Subcutaneous abdominal adipose tissue (tissue), 5 donors: ENCODE measurements around the gene CCDC8.

Source experiments
- H3K27ac ChIP-seq: one replicate; pipeline ENCODE4 v1.7.0; 2013; ENCODE audit warnings: low read depth, mild to moderate bottlenecking, inconsistent platforms, low read length, moderate library complexity
- H3K27me3 ChIP-seq, 5 donors: one replicate each; pipeline ENCODE4 v1.7.0; 2013; ENCODE audit warnings: low read length in 5 of 5, inconsistent platforms in 1 of 5; ENCODE audit not compliant: control insufficient read depth in 5 of 5, insufficient read depth in 4 of 5
- H3K36me3 ChIP-seq, 5 donors: one replicate each; pipeline ENCODE4 v1.7.0; 2013; ENCODE audit warnings: low read length in 5 of 5; ENCODE audit not compliant: control insufficient read depth in 5 of 5, insufficient read depth in 5 of 5
- H3K4me1 ChIP-seq, 5 donors: one replicate each; pipeline ENCODE4 v1.7.0; 2013; ENCODE audit warnings: low read length in 5 of 5, mild to moderate bottlenecking in 3 of 5, moderate library complexity in 1 of 5; ENCODE audit not compliant: control insufficient read depth in 5 of 5, insufficient read depth in 5 of 5
- H3K4me3 ChIP-seq, 5 donors: one replicate each; pipeline ENCODE4 v1.7.0; 2013; ENCODE audit warnings: low read length in 5 of 5, low read depth in 1 of 5
- H3K9ac ChIP-seq, 5 donors: one replicate each; pipeline ENCODE4 v1.7.0; 2013; ENCODE audit warnings: low read length in 5 of 5, mild to moderate bottlenecking in 4 of 5, moderate library complexity in 3 of 5
- H3K9me3 ChIP-seq, 5 donors: one replicate each; pipeline ENCODE4 v1.7.0; 2013; ENCODE audit warnings: low read length in 5 of 5; ENCODE audit not compliant: control insufficient read depth in 5 of 5
- donor health status: healthy.
- donor health status: healthy.
- donor health status: healthy.
- donor health status: healthy.
- donor health status: healthy.

The CCDC8 gene

DNA sequence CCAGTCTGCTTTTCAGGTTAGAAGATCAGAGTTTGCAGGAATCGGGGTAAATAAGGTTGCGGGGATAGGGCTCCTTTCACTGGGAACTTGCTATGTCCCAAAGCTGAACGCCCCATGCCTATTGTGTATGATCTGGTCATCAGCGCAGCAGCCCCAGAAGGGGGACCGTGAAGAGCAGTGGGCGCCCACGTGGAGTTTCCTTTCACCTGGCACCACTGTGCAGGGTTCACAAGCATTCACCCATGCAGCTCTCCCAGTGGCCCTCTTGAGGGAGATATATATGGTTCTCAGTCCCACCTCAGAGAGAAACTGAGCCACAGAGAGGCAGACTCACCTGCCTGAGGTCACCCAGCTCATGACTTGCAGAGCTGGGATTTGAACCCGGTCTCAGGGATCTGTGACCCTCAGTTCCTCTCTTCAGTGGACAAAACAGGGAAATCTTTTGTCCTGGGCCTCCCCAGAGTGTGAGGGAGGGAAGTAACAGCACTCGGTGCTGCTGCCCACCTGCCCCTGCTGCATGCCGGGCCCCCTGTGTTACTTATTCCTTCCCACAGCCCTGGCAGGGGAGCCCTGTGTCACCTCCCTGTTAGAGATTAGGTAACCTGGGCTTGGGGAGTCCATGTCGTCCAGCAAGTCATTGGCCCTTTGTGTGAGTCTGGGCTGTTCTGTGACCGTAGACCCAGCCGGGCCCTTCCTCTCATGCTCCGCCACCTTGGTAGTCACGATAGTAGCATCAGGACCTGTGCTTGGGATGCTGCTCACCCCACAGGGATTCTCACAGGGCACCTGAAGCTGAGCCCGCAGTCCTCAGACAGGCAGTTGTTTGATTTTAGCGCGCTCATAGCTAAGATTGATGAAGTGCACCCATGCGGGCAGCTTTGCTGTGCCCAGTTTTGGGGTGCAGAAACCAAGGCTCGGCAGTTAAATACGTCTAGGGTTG, 38.6 kb downstream of the CCDC8 start:
- H3K27me3 ChIP-seq, result no peaks in the 10 kb centered on the region
- no peak overlapping the region for H3K27ac ChIP-seq
- peaks cover 0 to 35% (median 19%) of the 10 kb centered on the region in 5 donors for H3K36me3 ChIP-seq
- no peak overlapping the region for H3K9ac ChIP-seq
- H3K9me3 ChIP-seq, result no peaks in the 10 kb centered on the region
- H3K4me3 ChIP-seq, result no peak overlapping the region
- peaks cover 2 to 31% (median 28%) of the 10 kb centered on the region in 5 donors for H3K4me1 ChIP-seq

DNA sequence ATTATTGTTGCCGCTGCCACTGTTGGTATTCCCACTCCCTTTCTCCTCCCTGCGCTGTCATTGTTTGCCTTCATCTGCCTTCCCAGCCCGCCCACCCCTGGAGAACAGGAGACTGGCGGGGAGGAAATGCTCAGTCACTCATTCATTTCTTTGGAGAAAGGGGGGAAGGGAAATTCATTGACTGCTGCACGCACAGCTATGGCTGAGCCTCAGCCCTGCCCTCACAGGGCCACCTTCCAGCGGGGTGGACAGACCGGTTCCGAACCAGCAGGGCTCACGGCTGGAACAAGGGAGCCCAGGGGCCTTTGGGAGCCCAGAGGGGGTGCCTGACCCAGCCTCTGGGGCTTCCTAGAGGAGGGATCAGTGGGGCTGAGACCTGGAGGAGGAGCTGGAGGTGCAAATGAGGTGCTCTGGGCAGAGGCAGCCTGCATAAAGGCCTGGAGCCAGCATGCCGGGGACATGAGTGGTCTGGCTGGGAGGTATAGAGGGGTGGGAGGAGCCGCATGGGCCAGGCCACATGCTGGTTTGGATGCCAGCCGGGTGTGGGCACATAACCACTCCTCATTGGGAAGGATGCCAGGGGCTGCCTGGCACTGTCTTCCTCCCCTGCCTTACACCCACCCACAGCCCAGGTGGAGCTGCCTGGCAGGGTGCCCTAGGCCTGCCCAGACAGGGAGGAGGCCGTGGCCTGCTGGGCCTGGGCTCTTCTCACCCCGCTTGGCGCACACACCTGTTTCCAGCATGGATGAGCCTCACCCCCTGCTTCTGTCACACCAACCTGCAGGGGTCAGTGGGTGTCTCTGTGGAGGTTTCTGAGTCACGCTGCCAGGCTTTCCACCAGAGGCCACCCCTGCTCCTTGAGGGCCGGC, 39.6 kb downstream of the CCDC8 start:
- Histone ChIP-seq H3K4me3 (no peak overlapping the region), H3K9ac (no peak overlapping the region), H3K9me3 (no peaks in the 10 kb centered on the region), H3K27me3 (no peaks in the 10 kb centered on the region), H3K36me3 (peaks cover 0 to 38% (median 22%) of the 10 kb centered on the region in 5 donors), H3K27ac (no peak overlapping the region), H3K4me1 (peaks cover 2 to 29% (median 26%) of the 10 kb centered on the region in 5 donors)

- peaks cover 0 to 38% (median 25%) of the 10 kb centered on the region in 5 donors for H3K36me3 ChIP-seq
Measured at GRCh38 chr19:46372901-46373490, 40.4 kb downstream of the CCDC8 start.

GRCh38 chr19:46371371-46371901, 41.9 kb downstream of the CCDC8 start:
- Histone ChIP-seq H3K9ac (no peak overlapping the region), H3K4me3 (no peak overlapping the region), H3K9me3 (no peaks in the 10 kb centered on the region), H3K27ac (no peak overlapping the region), H3K36me3 (peaks cover 0 to 35% (median 25%) of the 10 kb centered on the region in 5 donors), H3K4me1 (peaks cover 4 to 25% (median 13%) of the 10 kb centered on the region in 5 donors), H3K27me3 (no peaks in the 10 kb centered on the region)

More at GRCh38 chr19:46372901-46373490, 40.4 kb downstream of the CCDC8 start:
- Histone ChIP-seq H3K4me3 (no peak overlapping the region), H3K27ac (no peak overlapping the region), H3K9ac (no peak overlapping the region), H3K9me3 (no peaks in the 10 kb centered on the region), H3K4me1 (peaks cover 2 to 28% (median 19%) of the 10 kb centered on the region in 5 donors), H3K27me3 (no peaks in the 10 kb centered on the region)

- Histone ChIP-seq H3K27ac (no peak overlapping the region), H3K9me3 (no peaks in the 10 kb centered on the region), H3K36me3 (peaks cover 0 to 31% (median 18%) of the 10 kb centered on the region in 5 donors), H3K4me1 (peaks cover 4 to 25% (median 13%) of the 10 kb centered on the region in 5 donors), H3K9ac (no peak overlapping the region), H3K4me3 (no peak overlapping the region), H3K27me3 (no peaks in the 10 kb centered on the region)
Measured at GRCh38 chr19:46369817-46370216, 43.5 kb downstream of the CCDC8 start.

GRCh38 chr19:46368116-46368515, 45.2 kb downstream of the CCDC8 start:
- Histone ChIP-seq H3K27me3 (no peaks in the 10 kb centered on the region), H3K27ac (no peak overlapping the region), H3K9me3 (no peaks in the 10 kb centered on the region), H3K4me3 (no peak overlapping the region), H3K4me1 (peaks cover 4 to 18% (median 6%) of the 10 kb centered on the region in 5 donors), H3K9ac (no peak overlapping the region), H3K36me3 (peaks cover 0 to 46% (median 21%) of the 10 kb centered on the region in 5 donors)

GRCh38 chr19:46367426-46367825, 45.9 kb downstream of the CCDC8 start:
- Histone ChIP-seq H3K9me3 (no peaks in the 10 kb centered on the region), H3K4me1 (peaks cover 0 to 13% (median 4%) of the 10 kb centered on the region in 5 donors), H3K36me3 (peaks cover 0 to 46% (median 21%) of the 10 kb centered on the region in 5 donors), H3K27ac (no peak overlapping the region), H3K4me3 (no peak overlapping the region), H3K27me3 (no peaks in the 10 kb centered on the region), H3K9ac (no peak overlapping the region)

GRCh38 chr19:46366620-46367292, 46.6 kb downstream of the CCDC8 start:
- Histone ChIP-seq H3K9ac (no peak overlapping the region), H3K9me3 (no peaks in the 10 kb centered on the region), H3K4me1 (peaks cover 0 to 10% (median 4%) of the 10 kb centered on the region in 5 donors), H3K27ac (no peak overlapping the region), H3K27me3 (no peaks in the 10 kb centered on the region), H3K4me3 (no peak overlapping the region), H3K36me3 (peaks cover 0 to 44% (median 21%) of the 10 kb centered on the region in 5 donors)

DNA sequence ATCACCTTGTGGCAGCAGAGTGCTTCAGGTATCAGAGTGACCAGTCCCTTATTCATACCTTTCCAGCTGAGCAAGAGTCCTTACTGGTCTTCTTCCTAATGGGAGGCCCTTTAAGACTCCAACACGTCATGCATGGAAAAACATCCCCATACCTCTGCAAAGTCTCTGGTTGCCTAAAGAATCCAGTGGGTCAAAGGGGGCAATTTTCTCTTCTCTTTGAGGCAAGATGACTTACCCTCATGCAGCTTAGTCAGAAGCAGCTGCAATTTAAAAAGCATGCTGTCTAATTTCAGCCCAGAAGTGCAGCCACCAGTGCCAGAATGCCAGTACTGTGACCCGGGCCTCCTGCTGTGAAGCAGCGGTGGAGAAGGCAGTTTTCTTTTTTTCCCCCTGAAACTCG, 47.8 kb downstream of the CCDC8 start:
- Histone ChIP-seq H3K36me3 (peaks cover 0 to 42% (median 18%) of the 10 kb centered on the region in 5 donors), H3K9me3 (no peaks in the 10 kb centered on the region), H3K4me1 (peaks cover 0 to 4% (median 0%) of the 10 kb centered on the region in 5 donors), H3K9ac (no peak overlapping the region), H3K4me3 (no peak overlapping the region), H3K27ac (no peak overlapping the region), H3K27me3 (no peaks in the 10 kb centered on the region)
